IMR-90 (cell line): ENCODE data around the gene CIRBP. TPM values are rescaled to one million over a fixed set of nuclear protein-coding genes. Genes with fewer than 3 reads are reported as not detected.

Experiments
- ATAC-seq: fragments of 200-7000 bp; cut with Tn5 transposase; 2 replicates; pipeline ENCODE4 v1.9.1; 2020; ENCODE audit warnings: low read depth, mild to moderate bottlenecking, moderate library complexity
- BruUV-seq: library from RNA; stranded (reverse); fragments of 400-500 nt; replicated peaks from 2 replicates; lab custom pipeline; 2021; lab: Mats Ljungman, UMichigan
- CTCF ChIA-PET: fragments of 300-600 bp; formaldehyde crosslinking; extraction: SDS; loops from one replicate; lab custom pipeline; 2021; ENCODE audit warnings: antibody characterized with exemption; lab: Yijun Ruan, JAX
- POLR2A ChIA-PET: fragments of 300-600 bp; sonication (Branson Sonifier 250); formaldehyde crosslinking; loops from one replicate; lab custom pipeline; 2022; ENCODE audit warnings: antibody characterized with exemption; ENCODE audit not compliant: unreplicated experiment; lab: Charles Lee
- DNase-seq: peaks from one replicate; pipeline ENCODE4 v3.0.0; 2013
- H2AFZ ChIP-seq: replicated peaks from 2 replicates; pipeline ENCODE3; 2013; ENCODE audit warnings: low read length, mild to moderate bottlenecking; ENCODE audit not compliant: poor library complexity
- H2AK5ac ChIP-seq: 2 replicates; pipeline ENCODE4 v1.6.1; 2013; ENCODE audit warnings: low read depth, low read length, inconsistent platforms
- H2AK9ac ChIP-seq: replicated peaks from 2 replicates; pipeline ENCODE3; 2013; ENCODE audit warnings: mild to moderate bottlenecking, low read depth, low read length, moderate library complexity; ENCODE audit not compliant: poor library complexity
- H2BK120ac ChIP-seq: 2 replicates; pipeline ENCODE4 v1.6.1; 2013; ENCODE audit warnings: low read depth, low read length, inconsistent platforms
- H2BK15ac ChIP-seq: 3 replicates; pipeline ENCODE4 v1.6.1; 2013; ENCODE audit warnings: low read depth, low read length, inconsistent platforms
- H2BK20ac ChIP-seq: 2 replicates; pipeline ENCODE4 v1.6.1; 2013; ENCODE audit warnings: low read depth, mild to moderate bottlenecking, inconsistent platforms, low read length, moderate library complexity
- H2BK5ac ChIP-seq: 2 replicates; pipeline ENCODE4 v1.6.1; 2013; ENCODE audit warnings: mild to moderate bottlenecking, low read depth, low read length, inconsistent platforms; ENCODE audit not compliant: poor library complexity, severe bottlenecking
- H3K14ac ChIP-seq: replicated peaks from 2 replicates; pipeline ENCODE4 v1.6.1; 2013; ENCODE audit warnings: low read depth, low read length, inconsistent platforms
- H3K18ac ChIP-seq: 2 replicates; pipeline ENCODE4 v1.6.1; 2013; ENCODE audit warnings: low read depth, low read length, control low read depth
- H3K23ac ChIP-seq: 2 replicates; pipeline ENCODE4 v1.6.1; 2013; ENCODE audit warnings: low read depth, low read length, inconsistent platforms
- H3K27ac ChIP-seq: 2 replicates; pipeline ENCODE4 v1.5.1; 2013; ENCODE audit warnings: mild to moderate bottlenecking, control low read depth, low read length; ENCODE audit not compliant: insufficient read depth
- H3K27me3 ChIP-seq: 2 replicates; pipeline ENCODE4 v1.6.1; 2013; ENCODE audit warnings: low read length; ENCODE audit not compliant: control insufficient read depth, insufficient read depth
- H3K36me3 ChIP-seq: 2 replicates; pipeline ENCODE4 v1.6.1; 2013; ENCODE audit warnings: low read length, mixed read lengths; ENCODE audit not compliant: control insufficient read depth, insufficient read depth
- H3K4ac ChIP-seq: 2 replicates; pipeline ENCODE4 v1.6.1; 2013; ENCODE audit warnings: low read depth, low read length, inconsistent platforms
- H3K4me1 ChIP-seq: 2 replicates; pipeline ENCODE4 v1.6.1; 2013; ENCODE audit warnings: low read length, mixed read lengths; ENCODE audit not compliant: control insufficient read depth, insufficient read depth
- H3K4me2 ChIP-seq: 2 replicates; pipeline ENCODE4 v1.6.1; 2013; ENCODE audit warnings: low read depth, mild to moderate bottlenecking, control low read depth, low read length, moderate library complexity
- H3K4me3 ChIP-seq: 2 replicates; pipeline ENCODE4 v1.5.1; 2013; ENCODE audit warnings: low read depth, mild to moderate bottlenecking, control low read depth, low read length, moderate library complexity; ENCODE audit not compliant: insufficient read depth
- H3K56ac ChIP-seq: 2 replicates; pipeline ENCODE4 v1.6.1; 2013; ENCODE audit warnings: low read length, inconsistent platforms; ENCODE audit not compliant: insufficient read depth; ENCODE audit errors: extremely low read depth
- H3K79me1 ChIP-seq, 2 experiments: 2 replicates each; pipeline ENCODE4 v1.6.1; 2013; ENCODE audit warnings: low read length in 2 of 2, inconsistent platforms in 1 of 2, low read depth in 1 of 2
- H3K9ac ChIP-seq: 2 replicates; pipeline ENCODE4 v1.6.1; 2013; ENCODE audit warnings: low read depth, low read length, control low read depth
- H3K9me1 ChIP-seq: 2 replicates; pipeline ENCODE4 v1.6.1; 2013; ENCODE audit warnings: low read length, inconsistent platforms; ENCODE audit not compliant: insufficient read depth
- H3K9me3 ChIP-seq: 2 replicates; pipeline ENCODE4 v1.6.1; 2013; ENCODE audit warnings: low read length; ENCODE audit not compliant: control insufficient read depth, insufficient read depth
- H4K20me1 ChIP-seq: 2 replicates; pipeline ENCODE4 v1.6.1; 2013; ENCODE audit warnings: low read length, inconsistent platforms; ENCODE audit not compliant: insufficient read depth
- H4K5ac ChIP-seq: 2 replicates; pipeline ENCODE4 v1.6.1; 2013; ENCODE audit warnings: mild to moderate bottlenecking, low read depth, low read length, control low read depth
- H4K8ac ChIP-seq, 2 experiments: 2 replicates each; pipeline ENCODE4 v1.6.1; 2013; ENCODE audit warnings: low read depth in 2 of 2, low read length in 2 of 2, control low read depth in 1 of 2, inconsistent platforms in 1 of 2
- H4K91ac ChIP-seq: 2 replicates; pipeline ENCODE4 v1.6.1; 2013; ENCODE audit warnings: low read depth, low read length, inconsistent platforms; ENCODE audit not compliant: insufficient read depth
- BHLHE40 ChIP-seq: fragments of 150-350 bp; IDR thresholded peaks from 2 replicates; pipeline ENCODE4 v1.6.1; 2016; ENCODE audit warnings: mild to moderate bottlenecking, low read depth, low read length
- MAZ ChIP-seq: IDR thresholded peaks from 2 replicates; pipeline ENCODE4 v1.6.1; 2012; ENCODE audit warnings: low read depth, mild to moderate bottlenecking, low read length, improper control_type of control experiment, moderate library complexity, borderline replicate concordance
- POLR2A ChIP-seq: IDR thresholded peaks from 2 replicates; pipeline ENCODE4 v1.6.1; 2012; ENCODE audit warnings: mild to moderate bottlenecking, low read depth, low read length
- RCOR1 ChIP-seq: IDR thresholded peaks from 2 replicates; pipeline ENCODE4 v1.6.1; 2012; ENCODE audit warnings: mild to moderate bottlenecking, low read length, improper control_type of control experiment; ENCODE audit not compliant: insufficient replicate concordance
- USF2 ChIP-seq: fragments of 150-350 bp; IDR thresholded peaks from 2 replicates; pipeline ENCODE4 v1.6.1; 2017; ENCODE audit warnings: mild to moderate bottlenecking, antibody characterized with exemption, low read length, low read depth
- WGBS, 2 experiments: methylation state at CpG; one replicate each; pipeline versions ENCODE4 v1.1.5 to v1.1.7; 2013; ENCODE audit warnings: missing lambda C conversion rate in 2 of 2; ENCODE audit not compliant: insufficient read length in 1 of 2; ENCODE audit errors: extremely low coverage in 2 of 2; 5-methylcytosine and 5-hydroxymethylcytosine counted together
- dilution Hi-C: fragments of 300-500 bp; cut with HindIII; formaldehyde crosslinking; loops from one replicate; pipeline ENCODE4 v1.14.3; 2018; ENCODE audit warnings: low sequenced_read_pairs; ENCODE audit not compliant: unreplicated experiment
- in situ Hi-C: fragments of 300-500 bp; cut with MboI; formaldehyde crosslinking; loops from 3 replicates; pipeline ENCODE4 v1.14.3; 2019; ENCODE audit warnings: low sequenced_read_pairs, inconsistent platforms, mixed read lengths
- intact Hi-C: fragments of 100-400 bp; cut with micrococcal nuclease; formaldehyde crosslinking; loops from 2 replicates; pipeline ENCODE4 v1.10.0; 2022
- polyA plus RNA-seq, 3 experiments: library from polyadenylated mRNA; depleted of rRNA; stranded (reverse); fragments of >200 nt; gene quantifications; 2 replicates each; pipeline ENCODE4 v1.2.3, GENCODE V29; 2012; ENCODE audit warnings: low replicate concordance in 1 of 3
- total RNA-seq: library from RNA; depleted of rRNA; stranded (reverse); fragments of >200 nt; gene quantifications from 2 replicates; pipeline ENCODE4 v1.2.3, GENCODE V29; 2012

Gene CIRBP
- total and polyA plus RNA-seq, 2 of the 4 experiments (the other 2 are of a cell fraction) = 299 to 542 TPM

GRCh38 chr19:1300744-1301490 is 31.8 kb downstream of the CIRBP start:
- CTCF ChIA-PET = no interaction called here
- Histone ChIP-seq H3K14ac (no peak overlapping the region), H3K4me1 (no peaks in the 10 kb centered on the region), H2AK9ac (no peak overlapping the region), H3K9me3 (no peaks in the 10 kb centered on the region), H3K9me1 (no peaks in the 10 kb centered on the region), H2BK120ac (no peak overlapping the region), H4K91ac (no peak overlapping the region), H2BK15ac (no peak overlapping the region), H2AK5ac (no peak overlapping the region), H3K18ac (no peak overlapping the region), H4K8ac (no peak overlapping the region), H2BK5ac (no peak overlapping the region), H3K4ac (no peak overlapping the region), H3K79me1 (no peaks in the 10 kb centered on the region), H3K56ac (no peak overlapping the region), H4K20me1 (no peaks in the 10 kb centered on the region), H2AFZ (no peak overlapping the region), H3K36me3 (no peaks in the 10 kb centered on the region), H3K27ac (no peak overlapping the region), H3K27me3 (no peaks in the 10 kb centered on the region; the same call in 1 of the 2 replicates), H3K4me2 (no peak overlapping the region), H3K9ac (no peak overlapping the region), H3K23ac (no peak overlapping the region), H2BK20ac (no peak overlapping the region), H4K5ac (no peak overlapping the region), H3K4me3 (no peak overlapping the region)
- no peak for ATAC-seq
- intact Hi-C loops (no loop called here), dilution Hi-C loops (no loop called here), in situ Hi-C loops (no loop called here)
- 72% methylated on average over 8 of the region's 35 CpGs; no CpG with 5 or more reads in 1 of the 2 experiments for WGBS, 2 experiments
- POLR2A ChIA-PET = interaction anchor here (0.6 kb wide), 1 partner anchor 136 kb away, joined by 4 read pairs; no protein-coding TSS in a partner anchor
- TF ChIP-seq USF2 = no peak
- no peak for TF ChIP-seq RCOR1
- TF ChIP-seq MAZ = no peak
- no peak for TF ChIP-seq BHLHE40
- no peak for TF ChIP-seq POLR2A
- DNase-seq = no peak
- no TSS peak for BruUV-seq
